HepG2 (cell line): Measurements from ENCODE around the gene DENND4B. TPM values are rescaled to one million over a fixed set of nuclear protein-coding genes. Genes with fewer than 3 reads are reported as not detected.
A peak's percentile ranks its signal among the peaks of the same experiment; 100 is the strongest.

Source experiments
- CCDC6 ChIP-seq: sonication (generic); formaldehyde crosslinking; IDR thresholded peaks from 2 replicates; pipeline ENCODE4 v1.8.1; 2022; ENCODE audit warnings: mild to moderate bottlenecking, missing genetic modification reagents, moderate library complexity
- EED ChIP-seq: sonication (generic); formaldehyde crosslinking; IDR thresholded peaks from 2 replicates; pipeline ENCODE4 v1.5.0; 2020; ENCODE audit warnings: mild to moderate bottlenecking, missing genetic modification reagents
- ETV5 ChIP-seq: IDR thresholded peaks from 2 replicates; pipeline ENCODE4 v1.6.1; 2018; ENCODE audit warnings: missing biosample characterization, missing genetic modification reagents, inconsistent platforms, borderline replicate concordance
- FOXK2 ChIP-seq: fragments of 450-650 bp; IDR thresholded peaks from 2 replicates; pipeline ENCODE4 v1.6.1; 2016
- GFI1 ChIP-seq: sonication (generic); formaldehyde crosslinking; IDR thresholded peaks from 2 replicates; pipeline ENCODE4 v1.5.0; 2020; ENCODE audit warnings: missing genetic modification reagents, mild to moderate bottlenecking, borderline replicate concordance
- IRF2 ChIP-seq: IDR thresholded peaks from 2 replicates; pipeline ENCODE4 v1.6.1; 2018; ENCODE audit warnings: missing genetic modification reagents, missing compliant biosample characterization
- MIXL1 ChIP-seq: IDR thresholded peaks from 2 replicates; pipeline ENCODE4 v1.6.1; 2016
- NFRKB ChIP-seq: fragments of 450-650 bp; IDR thresholded peaks from 2 replicates; pipeline ENCODE4 v1.6.1; 2017
- NR2F2 ChIP-seq: IDR thresholded peaks from 2 replicates; pipeline ENCODE4 v1.6.1; 2012; ENCODE audit warnings: low read depth, inconsistent platforms, borderline replicate concordance
- SP140L ChIP-seq: sonication (generic); formaldehyde crosslinking; IDR thresholded peaks from 2 replicates; pipeline ENCODE4 v1.4.0; 2020; ENCODE audit warnings: missing genetic modification reagents, borderline replicate concordance
- SRSF9 ChIP-seq: fragments of 200-400 bp; formaldehyde crosslinking; IDR thresholded peaks from 2 replicates; pipeline ENCODE4 v1.6.1; 2018; ENCODE audit warnings: borderline replicate concordance, mild to moderate bottlenecking, low read depth, low read length; ENCODE audit not compliant: insufficient read depth, poor library complexity, severe bottlenecking
- ZC3H4 ChIP-seq: sonication (generic); formaldehyde crosslinking; IDR thresholded peaks from 2 replicates; pipeline ENCODE4 v1.4.0; 2020; ENCODE audit warnings: missing genetic modification reagents, borderline replicate concordance
- ZNF256 ChIP-seq: sonication (generic); formaldehyde crosslinking; conservative IDR thresholded peaks from 2 replicates; pipeline ENCODE4 v1.4.0; 2020; ENCODE audit warnings: missing genetic modification reagents
- ZNF292 ChIP-seq: sonication (generic); formaldehyde crosslinking; IDR thresholded peaks from 2 replicates; pipeline ENCODE4 v1.8.1; 2022; ENCODE audit warnings: mild to moderate bottlenecking, low read depth, missing genetic modification reagents, borderline replicate concordance
- ZNF343 ChIP-seq: sonication (generic); formaldehyde crosslinking; IDR thresholded peaks from 2 replicates; pipeline ENCODE4 v1.4.0; 2020; ENCODE audit warnings: mild to moderate bottlenecking, missing genetic modification reagents
- ZNF549 ChIP-seq: sonication (generic); formaldehyde crosslinking; IDR thresholded peaks from 2 replicates; pipeline ENCODE4 v1.5.0; 2020; ENCODE audit warnings: missing genetic modification reagents
- ZNF550 ChIP-seq: sonication (generic); formaldehyde crosslinking; IDR thresholded peaks from 2 replicates; pipeline ENCODE4 v1.4.0; 2020; ENCODE audit warnings: mild to moderate bottlenecking, missing genetic modification reagents, borderline replicate concordance
- ZNF644 ChIP-seq: IDR thresholded peaks from 2 replicates; pipeline ENCODE4 v1.6.1; 2016; ENCODE audit warnings: low read depth
- ZNF749 ChIP-seq: sonication (generic); formaldehyde crosslinking; IDR thresholded peaks from 2 replicates; pipeline ENCODE4 v1.8.0; 2022; ENCODE audit warnings: mild to moderate bottlenecking, missing genetic modification reagents, moderate library complexity, borderline replicate concordance
- ZSCAN29 ChIP-seq: sonication (generic); formaldehyde crosslinking; conservative IDR thresholded peaks from 2 replicates; pipeline ENCODE4 v1.4.0; 2020; ENCODE audit warnings: mild to moderate bottlenecking, missing genetic modification reagents
- ZSCAN30 ChIP-seq: sonication (generic); formaldehyde crosslinking; IDR thresholded peaks from 2 replicates; pipeline ENCODE4 v1.5.0; 2020; ENCODE audit warnings: mild to moderate bottlenecking, missing genetic modification reagents
- polyA plus RNA-seq, 8 experiments: library from polyadenylated mRNA; depleted of rRNA in 3 of 8; stranded (reverse) in 7 of 8; unstranded in 1 of 8; fragments of >200 nt; fragmentation: Illumina TruSeq in 4 of 8; extraction: Trizol in 4 of 8; gene quantifications; 2 replicates each; pipeline versions ENCODE4 v1.2.1 to v1.2.3, GENCODE V29; 2011 to 2016; ENCODE audit warnings: low read depth in 4 of 8, missing spikeins in 1 of 8, mixed read lengths in 1 of 8; ENCODE audit not compliant: insufficient read depth in 1 of 8
- total RNA-seq, 5 experiments: library from RNA; depleted of rRNA; stranded (reverse); fragments of >200 nt; fragmentation: Illumina TruSeq; extraction: Trizol; gene quantifications; 2 replicates each; pipeline ENCODE4 v1.2.3, GENCODE V29; 2016; ENCODE audit warnings: low read depth in 1 of 5
- TF ChIP-seq, protein P1 (sequence below): sonication (generic); formaldehyde crosslinking; IDR thresholded peaks from 2 replicates; pipeline ENCODE4 v1.4.0; 2020; ENCODE audit warnings: missing genetic modification reagents
- TF ChIP-seq, protein P2 (sequence below): IDR thresholded peaks from 2 replicates; pipeline ENCODE4 v1.6.1; 2018; ENCODE audit warnings: missing genetic modification reagents, mild to moderate bottlenecking, missing compliant biosample characterization
- TF ChIP-seq, protein P3 (sequence below): sonication (generic); formaldehyde crosslinking; IDR thresholded peaks from 2 replicates; pipeline ENCODE4 v1.4.0; 2020; ENCODE audit warnings: missing genetic modification reagents, low read depth, mild to moderate bottlenecking, borderline replicate concordance
- TF ChIP-seq, protein P4 (sequence below): sonication (generic); formaldehyde crosslinking; IDR thresholded peaks from 2 replicates; pipeline ENCODE4 v1.4.0; 2020; ENCODE audit warnings: mild to moderate bottlenecking, missing genetic modification reagents

The DENND4B gene
- total and polyA plus RNA-seq, 2 of the 13 experiments (the other 11 are each of a cell fraction or from before 2014, with no cell fraction given), result 15.1 to 20.3 TPM

DNA sequence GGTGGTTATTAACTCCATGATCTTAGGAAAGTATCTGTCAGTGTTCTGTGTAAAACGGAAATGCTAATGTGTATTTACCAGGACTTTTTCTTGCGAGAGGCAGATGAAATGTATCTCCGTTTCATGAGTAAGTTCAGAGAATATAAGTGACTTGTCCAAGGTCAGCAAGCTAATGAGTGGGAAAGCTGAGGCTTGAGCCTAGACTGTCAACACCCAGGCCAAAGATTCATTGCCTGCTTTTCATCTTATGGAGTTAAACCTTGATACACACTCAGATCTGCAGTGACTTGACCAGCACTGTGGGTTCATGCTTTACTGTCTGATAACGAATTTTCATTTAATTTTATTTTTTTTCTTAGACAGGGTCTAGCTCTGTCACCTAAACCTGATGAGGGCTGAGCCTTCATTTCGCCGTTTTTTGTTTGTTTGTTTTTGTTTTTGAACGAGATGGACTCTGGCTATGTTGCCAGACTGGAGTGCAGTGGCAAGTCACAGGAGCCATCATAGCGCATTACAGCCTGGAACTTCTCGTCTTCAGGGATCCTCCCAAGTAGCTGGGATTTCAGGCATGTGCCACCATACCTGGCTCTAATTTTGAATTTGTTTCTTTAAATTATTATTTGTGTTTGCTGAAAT is 31.9 kb upstream of the DENND4B start (continued):
- 0 out of 2 replicates have a peak, but pooled peaks have one; percentile 4 for TF ChIP-seq ZNF644
- TF ChIP-seq, protein P1, sequence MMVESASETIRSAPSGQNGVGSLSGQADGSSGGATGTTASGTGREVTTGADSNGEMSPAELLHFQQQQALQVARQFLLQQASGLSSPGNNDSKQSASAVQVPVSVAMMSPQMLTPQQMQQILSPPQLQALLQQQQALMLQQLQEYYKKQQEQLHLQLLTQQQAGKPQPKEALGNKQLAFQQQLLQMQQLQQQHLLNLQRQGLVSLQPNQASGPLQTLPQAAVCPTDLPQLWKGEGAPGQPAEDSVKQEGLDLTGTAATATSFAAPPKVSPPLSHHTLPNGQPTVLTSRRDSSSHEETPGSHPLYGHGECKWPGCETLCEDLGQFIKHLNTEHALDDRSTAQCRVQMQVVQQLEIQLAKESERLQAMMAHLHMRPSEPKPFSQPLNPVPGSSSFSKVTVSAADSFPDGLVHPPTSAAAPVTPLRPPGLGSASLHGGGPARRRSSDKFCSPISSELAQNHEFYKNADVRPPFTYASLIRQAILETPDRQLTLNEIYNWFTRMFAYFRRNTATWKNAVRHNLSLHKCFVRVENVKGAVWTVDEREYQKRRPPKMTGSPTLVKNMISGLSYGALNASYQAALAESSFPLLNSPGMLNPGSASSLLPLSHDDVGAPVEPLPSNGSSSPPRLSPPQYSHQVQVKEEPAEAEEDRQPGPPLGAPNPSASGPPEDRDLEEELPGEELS (CRISPR knock-in tag), result no peak
- TF ChIP-seq NR2F2, result no peak
- no peak for TF ChIP-seq ZNF549 (CRISPR knock-in tag)
- TF ChIP-seq, protein P2, sequence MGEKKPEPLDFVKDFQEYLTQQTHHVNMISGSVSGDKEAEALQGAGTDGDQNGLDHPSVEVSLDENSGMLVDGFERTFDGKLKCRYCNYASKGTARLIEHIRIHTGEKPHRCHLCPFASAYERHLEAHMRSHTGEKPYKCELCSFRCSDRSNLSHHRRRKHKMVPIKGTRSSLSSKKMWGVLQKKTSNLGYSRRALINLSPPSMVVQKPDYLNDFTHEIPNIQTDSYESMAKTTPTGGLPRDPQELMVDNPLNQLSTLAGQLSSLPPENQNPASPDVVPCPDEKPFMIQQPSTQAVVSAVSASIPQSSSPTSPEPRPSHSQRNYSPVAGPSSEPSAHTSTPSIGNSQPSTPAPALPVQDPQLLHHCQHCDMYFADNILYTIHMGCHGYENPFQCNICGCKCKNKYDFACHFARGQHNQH (CRISPR knock-in tag), result no peak
- TF ChIP-seq, protein P3, sequence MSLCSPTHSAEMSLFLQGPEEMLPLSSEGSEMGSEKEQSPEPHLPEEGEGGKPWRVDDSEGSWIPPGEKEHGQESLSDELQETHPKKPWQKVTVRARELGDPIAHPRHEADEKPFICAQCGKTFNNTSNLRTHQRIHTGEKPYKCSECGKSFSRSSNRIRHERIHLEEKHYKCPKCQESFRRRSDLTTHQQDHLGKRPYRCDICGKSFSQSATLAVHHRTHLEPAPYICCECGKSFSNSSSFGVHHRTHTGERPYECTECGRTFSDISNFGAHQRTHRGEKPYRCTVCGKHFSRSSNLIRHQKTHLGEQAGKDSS (CRISPR knock-in tag), result no peak
- no peak for TF ChIP-seq ZNF256
- no peak for TF ChIP-seq FOXK2
- no peak for TF ChIP-seq ZC3H4 (CRISPR knock-in tag)
- no peak for TF ChIP-seq ZNF343 (CRISPR knock-in tag)
- TF ChIP-seq CCDC6 (CRISPR knock-in tag), result no peak
- no peak for TF ChIP-seq ETV5 (CRISPR knock-in tag)
- 0 out of 2 replicates have a peak, but pooled peaks have one; percentile 20 for TF ChIP-seq ZNF749
- no peak for TF ChIP-seq ZNF550 (CRISPR knock-in tag)
- TF ChIP-seq, protein P4, sequence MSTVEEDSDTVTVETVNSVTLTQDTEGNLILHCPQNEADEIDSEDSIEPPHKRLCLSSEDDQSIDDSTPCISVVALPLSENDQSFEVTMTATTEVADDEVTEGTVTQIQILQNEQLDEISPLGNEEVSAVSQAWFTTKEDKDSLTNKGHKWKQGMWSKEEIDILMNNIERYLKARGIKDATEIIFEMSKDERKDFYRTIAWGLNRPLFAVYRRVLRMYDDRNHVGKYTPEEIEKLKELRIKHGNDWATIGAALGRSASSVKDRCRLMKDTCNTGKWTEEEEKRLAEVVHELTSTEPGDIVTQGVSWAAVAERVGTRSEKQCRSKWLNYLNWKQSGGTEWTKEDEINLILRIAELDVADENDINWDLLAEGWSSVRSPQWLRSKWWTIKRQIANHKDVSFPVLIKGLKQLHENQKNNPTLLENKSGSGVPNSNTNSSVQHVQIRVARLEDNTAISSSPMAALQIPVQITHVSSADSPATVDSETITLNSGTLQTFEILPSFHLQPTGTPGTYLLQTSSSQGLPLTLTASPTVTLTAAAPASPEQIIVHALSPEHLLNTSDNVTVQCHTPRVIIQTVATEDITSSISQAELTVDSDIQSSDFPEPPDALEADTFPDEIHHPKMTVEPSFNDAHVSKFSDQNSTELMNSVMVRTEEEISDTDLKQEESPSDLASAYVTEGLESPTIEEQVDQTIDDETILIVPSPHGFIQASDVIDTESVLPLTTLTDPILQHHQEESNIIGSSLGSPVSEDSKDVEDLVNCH (CRISPR knock-in tag), result 0 out of 2 replicates have a peak, but pooled peaks have one; percentile 18
- TF ChIP-seq ZSCAN29 (CRISPR knock-in tag), result 0 out of 2 replicates have a peak, but pooled peaks have one; percentile 17
- TF ChIP-seq SRSF9, result no peak
- TF ChIP-seq ZNF292 (CRISPR knock-in tag), result no peak
- no peak for TF ChIP-seq NFRKB
- no peak for TF ChIP-seq EED (CRISPR knock-in tag)
- TF ChIP-seq IRF2, result no peak
- no peak for TF ChIP-seq GFI1
- no peak for TF ChIP-seq MIXL1 (CRISPR knock-in tag)
- no peak for TF ChIP-seq ZSCAN30 (CRISPR knock-in tag)
- TF ChIP-seq SP140L (CRISPR knock-in tag), result no peak
